Activated naive CD8-positive, alpha-beta T cell treated with anti-CD3 and anti-CD28 coated beads, Interleukin-2, amount 10 ng/mL, durations not matched to agents 7 days and 5 days (primary cell): Measurements from ENCODE around the gene ACAP3. TPM values are rescaled to one million over a fixed set of nuclear protein-coding genes. Genes with fewer than 3 reads are reported as not detected.
A peak's percentile ranks its signal among the peaks of the same experiment; 100 is the strongest.
"Not testable (repeated sequence)": the region's sequence is repeated elsewhere in the genome, so short reads cannot be mapped to it uniquely, and the experiment has no call there.

ENCODE experiments used
- ATAC-seq: fragments of 150-1000 bp; cut with Tn5 transposase; one replicate; pipeline ENCODE4 v1.10.0; 2021; ENCODE audit warnings: low read depth, moderate library complexity
- POLR2A ChIA-PET: fragments of 350-600 bp; sonication (Branson Sonifier 250); formaldehyde crosslinking; loops from one replicate; lab custom pipeline; 2021; ENCODE audit warnings: antibody characterized with exemption; lab: Charles Lee
- DNase-seq: peaks from one replicate; pipeline ENCODE4 v3.0.0; 2021
- H3K27ac Mint-ChIP-seq: one replicate; pipeline ENCODE4 v1.8.0; 2022; ENCODE audit warnings: mild to moderate bottlenecking, mixed read lengths
- H3K27me3 Mint-ChIP-seq: one replicate; pipeline ENCODE4 v1.8.0; 2022; ENCODE audit warnings: mild to moderate bottlenecking, moderate library complexity, mixed read lengths
- H3K36me3 Mint-ChIP-seq: one replicate; pipeline ENCODE4 v1.8.0; 2021; ENCODE audit warnings: mild to moderate bottlenecking, mixed read lengths
- H3K4me1 Mint-ChIP-seq: one replicate; pipeline ENCODE4 v1.8.0; 2021; ENCODE audit warnings: mixed read lengths
- H3K4me3 Mint-ChIP-seq: one replicate; pipeline ENCODE4 v1.8.0; 2022; ENCODE audit warnings: mild to moderate bottlenecking, moderate library complexity, mixed read lengths
- H3K9me3 Mint-ChIP-seq: one replicate; pipeline ENCODE4 v1.8.0; 2021; ENCODE audit warnings: mixed read lengths
- total RNA-seq, 2 experiments: library from RNA; stranded (reverse); gene quantifications; one replicate each; pipeline ENCODE4 v1.2.3, GENCODE V29; 2021

The ACAP3 gene
- total RNA-seq, 2 experiments from 2014 or later, result 80.2 to 86.3 TPM

DNA sequence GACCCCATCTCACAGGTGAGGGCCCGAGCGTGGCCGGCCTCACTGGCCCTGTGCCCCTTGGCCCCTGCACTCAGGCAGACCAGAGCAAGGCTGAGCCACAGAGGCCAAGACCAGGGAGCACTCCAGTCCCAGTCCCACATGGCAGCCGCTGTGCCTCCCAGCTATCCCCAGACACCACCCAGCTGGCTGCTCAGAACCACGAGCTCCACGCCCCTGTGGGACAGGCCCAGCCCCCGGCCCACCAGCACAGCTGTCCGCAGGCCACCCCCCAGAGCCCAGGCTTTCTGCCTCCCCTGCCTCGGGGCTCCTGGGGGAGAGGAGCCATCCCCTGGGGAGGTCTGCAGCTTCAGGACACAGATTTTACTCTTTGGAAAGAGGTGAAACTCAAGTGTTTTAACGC lies 52.1 kb downstream of the ACAP3 start:
- no peak for ATAC-seq
- POLR2A ChIA-PET, result interaction anchor here (0.8 kb wide), 1 partner anchor 18 kb away, joined by 3 read pairs; the partner anchor contains the start of gene UBE2J2
- peaks cover 9% of the 10 kb centered on the region for H3K4me1 Mint-ChIP-seq

DNA sequence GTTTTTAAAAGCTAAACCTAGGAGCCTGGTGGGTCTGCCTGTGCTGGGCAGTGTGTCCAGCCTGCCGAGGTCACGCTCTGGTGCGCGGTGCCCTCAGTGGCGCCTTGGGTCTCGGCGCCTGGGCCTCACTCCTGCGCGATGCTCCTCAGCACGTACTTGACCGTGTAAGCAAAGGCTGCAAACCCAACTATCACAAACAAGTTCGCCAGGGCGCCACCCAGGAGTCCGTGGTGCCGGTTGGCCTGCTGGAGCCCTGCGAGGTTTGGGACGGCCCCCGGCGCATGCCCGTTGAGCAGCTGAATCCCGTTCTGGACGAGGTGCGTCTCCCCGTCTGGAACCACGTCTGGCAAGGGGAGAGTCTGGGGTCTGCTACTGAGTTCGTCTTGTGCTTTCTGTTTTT lies 52.7 kb downstream of the ACAP3 start:
- H3K9me3 Mint-ChIP-seq, result no peaks in the 10 kb centered on the region
- H3K4me3 Mint-ChIP-seq, result no peak overlapping the region
- H3K4me1 Mint-ChIP-seq, result peaks cover 13% of the 10 kb centered on the region
- POLR2A ChIA-PET, result interaction anchor here (0.7 kb wide), 1 partner anchor 18 kb away, joined by 3 read pairs; no protein-coding TSS in a partner anchor
- DNase-seq (no peak), ATAC-seq (no peak)
- no peak overlapping the region for H3K27ac Mint-ChIP-seq
- H3K36me3 Mint-ChIP-seq, result peaks cover 23% of the 10 kb centered on the region
- H3K27me3 Mint-ChIP-seq, result no peaks in the 10 kb centered on the region

More for the DNA sequence above, 52.1 kb downstream of the ACAP3 start:
- no peaks in the 10 kb centered on the region for H3K9me3 Mint-ChIP-seq
- H3K27ac Mint-ChIP-seq, result peak overlapping the region; percentile 34
- H3K4me3 Mint-ChIP-seq, result no peak overlapping the region
- H3K36me3 Mint-ChIP-seq, result peaks cover 23% of the 10 kb centered on the region
- no peak for DNase-seq
- H3K27me3 Mint-ChIP-seq, result no peaks in the 10 kb centered on the region

DNA sequence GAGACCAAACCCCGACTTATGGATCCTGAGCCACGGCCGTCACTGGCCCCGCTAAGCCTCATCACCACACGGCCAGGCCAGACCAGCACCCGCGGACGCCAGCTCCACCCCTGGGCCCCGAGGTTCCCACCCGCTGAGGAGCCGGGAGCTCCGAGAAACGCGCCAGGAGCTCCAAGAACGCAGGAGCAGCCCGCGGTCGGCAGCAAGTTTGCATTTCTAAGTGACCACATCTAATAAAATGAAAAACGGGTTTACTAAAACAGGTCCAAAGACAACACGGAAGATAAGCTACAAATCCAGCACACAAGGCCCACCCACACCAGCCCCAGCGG lies 53.1 kb downstream of the ACAP3 start:
- no peaks in the 10 kb centered on the region for H3K9me3 Mint-ChIP-seq
- POLR2A ChIA-PET, result interaction anchor here (0.7 kb wide), 1 partner anchor 18 kb away, joined by 3 read pairs; no protein-coding TSS in a partner anchor
- H3K4me1 Mint-ChIP-seq, result peaks cover 16% of the 10 kb centered on the region
- no peak overlapping the region for H3K27ac Mint-ChIP-seq
- ATAC-seq (no peak), DNase-seq (no peak)
- H3K36me3 Mint-ChIP-seq, result peaks cover 19% of the 10 kb centered on the region
- H3K4me3 Mint-ChIP-seq, result no peak overlapping the region
- no peaks in the 10 kb centered on the region for H3K27me3 Mint-ChIP-seq

DNA sequence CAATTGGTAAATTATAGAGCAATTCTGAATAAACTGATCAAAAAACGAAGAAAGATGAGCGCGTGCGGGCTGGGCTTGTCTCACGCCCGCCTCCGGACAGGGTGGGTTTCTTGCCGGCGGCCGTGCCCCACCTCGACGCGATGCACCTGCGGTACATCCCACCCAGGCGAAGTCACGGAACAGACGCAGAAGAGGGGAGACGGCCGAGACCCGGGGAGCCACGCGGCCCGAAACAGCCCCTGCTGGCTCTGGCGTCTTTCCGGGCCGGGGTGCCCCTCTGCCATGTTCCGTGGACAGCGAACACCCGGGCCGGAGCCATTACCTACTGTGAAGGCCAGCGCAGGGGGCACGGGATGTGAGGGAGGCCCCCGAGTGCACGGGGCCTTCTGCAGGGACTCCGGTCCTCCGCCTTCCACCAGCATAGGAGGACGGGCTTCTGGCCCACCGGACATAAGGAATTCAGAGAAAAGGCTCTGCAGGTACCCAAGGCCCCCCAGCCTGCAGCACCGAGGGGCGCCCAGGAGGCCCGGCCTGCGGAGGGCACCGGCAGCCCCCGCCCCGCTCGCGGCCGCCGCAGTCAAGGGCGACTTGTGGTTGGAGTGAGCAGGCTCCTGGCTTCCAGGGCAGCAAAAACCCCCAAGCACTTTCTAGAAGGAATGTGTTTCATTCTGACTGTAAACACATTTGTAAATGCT lies 53.6 kb downstream of the ACAP3 start:
- ATAC-seq (no peak), DNase-seq (no peak)
- POLR2A ChIA-PET, result interaction anchor here (0.7 kb wide), 1 partner anchor 17 kb away, joined by 3 read pairs; no protein-coding TSS in a partner anchor
- Mint-ChIP-seq H3K9me3 (no peaks in the 10 kb centered on the region), H3K27ac (no peak overlapping the region), H3K4me1 (peaks cover 16% of the 10 kb centered on the region), H3K36me3 (peaks cover 15% of the 10 kb centered on the region), H3K4me3 (no peak overlapping the region), H3K27me3 (no peaks in the 10 kb centered on the region)

DNA sequence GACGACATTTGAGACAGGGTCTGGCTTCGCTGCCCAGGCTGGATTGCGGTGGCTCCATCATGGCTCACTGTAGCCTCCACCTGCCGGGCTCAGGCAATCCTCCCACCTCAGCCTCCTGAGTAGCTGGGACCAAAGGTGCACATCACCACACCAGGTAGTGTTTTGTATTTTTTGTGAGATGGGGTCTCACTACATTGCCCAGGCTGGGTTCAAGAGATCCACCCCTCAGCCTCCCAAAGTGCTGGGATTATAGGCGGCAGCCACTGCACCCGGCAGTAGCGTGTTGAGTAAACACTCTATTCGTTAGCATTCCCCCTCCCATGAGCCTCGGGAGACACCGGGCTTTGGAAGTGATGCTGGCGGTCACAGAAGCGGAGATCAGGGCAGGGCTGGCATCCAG lies 54.4 kb downstream of the ACAP3 start:
- no peaks in the 10 kb centered on the region for H3K9me3 Mint-ChIP-seq
- H3K4me3 Mint-ChIP-seq, result no peak overlapping the region
- peaks cover 15% of the 10 kb centered on the region for H3K36me3 Mint-ChIP-seq
- POLR2A ChIA-PET, result no interaction called here
- no peak overlapping the region for H3K27ac Mint-ChIP-seq
- no peaks in the 10 kb centered on the region for H3K27me3 Mint-ChIP-seq
- no peak for ATAC-seq
- H3K4me1 Mint-ChIP-seq, result peaks cover 16% of the 10 kb centered on the region
- no peak for DNase-seq

DNA sequence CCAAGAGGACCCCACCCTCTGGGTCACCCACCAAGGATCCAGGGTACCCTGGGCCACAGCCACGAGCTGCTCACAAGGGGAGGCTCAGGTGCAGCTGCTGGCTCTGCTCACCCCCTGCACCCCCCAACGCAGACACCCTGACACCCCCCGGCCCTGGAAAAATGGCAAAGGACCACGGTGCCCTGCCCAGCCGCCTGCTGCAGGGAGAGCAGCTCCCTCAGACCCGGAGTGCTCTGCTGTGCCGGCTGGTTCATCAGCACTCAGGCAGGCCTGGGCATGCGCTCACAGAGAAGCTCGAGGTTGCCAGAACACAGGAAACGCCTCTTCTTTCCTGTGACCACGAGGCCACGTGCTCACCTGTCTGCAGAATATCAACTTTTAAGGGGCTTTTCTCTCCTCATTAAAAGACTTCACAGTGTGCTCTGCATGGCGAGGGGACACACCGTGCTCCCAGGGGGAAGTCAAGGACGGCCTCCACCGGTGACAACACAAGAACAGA lies 56.9 kb downstream of the ACAP3 start:
- POLR2A ChIA-PET, result interaction anchor here (1.0 to 2.5 kb wide), 11 partner anchors 13 to 237 kb away, joined by 3 to 18 read pairs (median 4); partner anchors contain the start of genes B3GALT6, CCNL2, SDF4 and UBE2J2
- peak; percentile 97 for ATAC-seq

DNA sequence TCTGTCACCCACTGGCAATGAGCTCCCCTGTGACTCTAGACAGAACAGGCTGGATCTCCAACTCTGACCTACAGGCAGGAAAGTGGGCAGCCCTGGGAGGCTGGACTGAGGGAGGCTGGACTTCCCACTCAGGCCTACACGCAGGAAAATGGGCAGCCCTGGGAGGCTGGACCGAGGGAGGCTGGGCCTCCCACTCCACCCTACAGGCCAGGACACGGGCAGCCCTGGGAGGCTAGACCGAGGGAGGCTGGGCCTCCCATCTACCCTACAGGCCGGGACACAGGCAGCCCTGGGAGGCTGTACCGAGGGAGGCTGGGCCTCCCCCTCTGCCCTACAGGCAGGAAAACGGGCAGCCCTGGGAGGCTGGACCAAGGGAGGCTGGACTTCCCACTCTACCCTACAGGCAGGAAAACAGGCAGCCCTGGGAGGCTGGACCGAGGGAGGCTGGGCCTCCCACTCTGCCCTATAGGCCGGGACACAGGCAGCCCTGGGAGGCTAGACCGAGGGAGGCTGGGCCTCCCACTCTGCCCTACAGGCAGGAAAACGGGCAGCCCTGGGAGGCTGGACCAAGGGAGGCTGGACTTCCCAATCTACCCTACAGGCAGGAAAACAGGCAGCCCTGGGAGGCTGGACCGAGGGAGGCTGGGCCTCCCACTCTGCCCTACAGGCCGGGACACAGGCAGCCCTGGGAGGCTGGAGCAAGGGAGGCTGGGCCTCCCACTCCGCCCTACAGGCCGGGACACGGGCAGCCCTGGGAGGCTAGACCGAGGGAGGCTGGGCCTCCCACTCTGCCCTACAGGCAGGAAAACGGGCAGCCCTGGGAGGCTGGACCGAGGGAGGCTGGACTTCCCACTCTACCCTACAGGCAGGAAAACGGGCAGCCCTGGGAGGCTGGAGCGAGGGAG lies 59.5 kb downstream of the ACAP3 start:
- H3K27ac Mint-ChIP-seq, ATAC-seq, H3K4me3 Mint-ChIP-seq, POLR2A ChIA-PET, H3K9me3 Mint-ChIP-seq, DNase-seq, H3K36me3 Mint-ChIP-seq, H3K27me3 Mint-ChIP-seq: not testable (repeated sequence)
- peaks cover 13% of the 10 kb centered on the region for H3K4me1 Mint-ChIP-seq

More for the DNA sequence above, 56.9 kb downstream of the ACAP3 start:
- H3K36me3 Mint-ChIP-seq, result peaks cover 8% of the 10 kb centered on the region
- H3K9me3 Mint-ChIP-seq, result no peaks in the 10 kb centered on the region
- peak; percentile 74 for DNase-seq
- H3K27ac Mint-ChIP-seq, result peak overlapping the region; percentile 91
- peak overlapping the region; percentile 72 for H3K4me3 Mint-ChIP-seq
- H3K27me3 Mint-ChIP-seq, result peaks cover 2% of the 10 kb centered on the region
- H3K4me1 Mint-ChIP-seq, result peaks cover 13% of the 10 kb centered on the region

DNA sequence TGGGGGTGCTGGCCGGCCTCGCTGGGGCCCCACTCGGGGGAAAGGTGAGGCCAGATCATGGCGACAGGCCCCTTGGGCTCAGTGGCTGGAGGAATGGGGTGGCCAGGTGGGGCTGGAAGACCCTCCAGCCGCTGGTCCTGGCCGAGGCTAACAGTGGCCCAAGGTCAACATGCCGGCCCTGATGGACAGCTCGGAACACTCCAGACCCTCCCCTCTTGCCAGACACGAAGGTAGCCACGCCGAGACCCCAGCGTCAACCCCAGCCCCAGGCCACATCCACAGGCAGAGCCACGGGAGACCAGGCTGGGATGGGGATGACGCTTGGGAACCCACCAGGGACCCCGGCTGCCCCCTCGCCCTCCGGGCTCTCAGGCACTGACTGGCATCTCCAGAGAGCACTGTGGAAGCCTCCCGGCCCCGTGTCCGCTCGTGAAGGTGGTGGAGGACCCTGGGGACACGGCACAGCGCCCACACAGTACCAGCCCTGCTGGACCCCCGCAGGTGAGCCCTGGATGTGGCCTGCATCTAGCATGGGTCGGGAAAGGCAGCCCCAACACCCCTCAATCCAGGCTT lies 60.3 kb downstream of the ACAP3 start:
- H3K9me3 Mint-ChIP-seq, result no peaks in the 10 kb centered on the region
- H3K36me3 Mint-ChIP-seq, result peaks cover 2% of the 10 kb centered on the region
- H3K27me3 Mint-ChIP-seq, result peaks cover 2% of the 10 kb centered on the region
- DNase-seq (no peak), ATAC-seq (no peak)
- H3K27ac Mint-ChIP-seq, result no peak overlapping the region
- H3K4me1 Mint-ChIP-seq, result peaks cover 13% of the 10 kb centered on the region
- POLR2A ChIA-PET, result no interaction called here
- no peak overlapping the region for H3K4me3 Mint-ChIP-seq

DNA sequence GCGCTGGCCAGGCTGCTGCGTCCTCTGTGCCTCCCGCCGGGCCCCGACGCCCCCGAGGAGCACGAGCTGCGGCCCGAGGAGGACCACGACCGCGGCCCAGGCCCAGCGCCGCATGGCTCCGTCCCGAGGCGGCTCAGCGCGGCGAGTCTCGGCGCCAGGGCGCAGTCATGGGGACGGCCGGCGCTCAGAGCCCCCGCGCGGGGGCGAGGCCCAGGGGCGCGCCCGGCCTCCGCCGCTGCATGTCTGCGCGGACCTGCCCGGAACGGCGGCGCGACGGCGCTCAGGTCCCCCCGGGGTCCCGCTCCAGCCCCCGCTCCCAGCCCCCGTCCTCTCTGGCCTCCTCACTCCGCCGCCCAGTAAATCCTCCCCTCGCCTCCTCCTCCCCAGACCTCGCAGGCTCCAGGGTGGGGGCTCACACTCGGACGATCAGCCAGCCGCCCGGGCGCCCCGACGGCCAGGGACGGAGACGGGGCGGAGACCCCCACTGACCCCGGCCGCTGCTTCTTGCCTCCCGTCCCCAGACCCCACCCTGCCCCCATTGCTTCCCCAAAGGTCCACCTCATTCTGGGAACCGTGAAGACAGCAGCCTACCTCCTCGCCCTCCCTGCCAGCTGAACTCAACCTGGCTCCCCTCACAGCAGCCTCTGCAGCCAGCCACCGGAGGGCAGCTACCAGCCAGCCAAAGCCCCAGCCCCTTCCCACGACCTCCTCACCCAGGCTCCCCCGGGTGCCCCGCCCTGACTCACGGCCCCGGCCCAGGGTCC lies 61.0 kb downstream of the ACAP3 start, which contains the start of gene C1QTNF12:
TSS of gene C1QTNF12 (minus strand) at position 146 of the 764 bp plus-strand sequence. CDS start at position 114, 32 bp downstream.
- DNase-seq (no peak), ATAC-seq (no peak)
- Mint-ChIP-seq H3K4me3 (no peak within 1 kb of the TSS), H3K9me3 (no peaks in the 10 kb centered on the region), H3K36me3 (peaks cover 2% of the 10 kb centered on the region), H3K27ac (no peak within 1 kb of the TSS), H3K27me3 (peaks cover 2% of the 10 kb centered on the region), H3K4me1 (peaks cover 13% of the 10 kb centered on the region)
- POLR2A ChIA-PET, result no interaction called here

DNA sequence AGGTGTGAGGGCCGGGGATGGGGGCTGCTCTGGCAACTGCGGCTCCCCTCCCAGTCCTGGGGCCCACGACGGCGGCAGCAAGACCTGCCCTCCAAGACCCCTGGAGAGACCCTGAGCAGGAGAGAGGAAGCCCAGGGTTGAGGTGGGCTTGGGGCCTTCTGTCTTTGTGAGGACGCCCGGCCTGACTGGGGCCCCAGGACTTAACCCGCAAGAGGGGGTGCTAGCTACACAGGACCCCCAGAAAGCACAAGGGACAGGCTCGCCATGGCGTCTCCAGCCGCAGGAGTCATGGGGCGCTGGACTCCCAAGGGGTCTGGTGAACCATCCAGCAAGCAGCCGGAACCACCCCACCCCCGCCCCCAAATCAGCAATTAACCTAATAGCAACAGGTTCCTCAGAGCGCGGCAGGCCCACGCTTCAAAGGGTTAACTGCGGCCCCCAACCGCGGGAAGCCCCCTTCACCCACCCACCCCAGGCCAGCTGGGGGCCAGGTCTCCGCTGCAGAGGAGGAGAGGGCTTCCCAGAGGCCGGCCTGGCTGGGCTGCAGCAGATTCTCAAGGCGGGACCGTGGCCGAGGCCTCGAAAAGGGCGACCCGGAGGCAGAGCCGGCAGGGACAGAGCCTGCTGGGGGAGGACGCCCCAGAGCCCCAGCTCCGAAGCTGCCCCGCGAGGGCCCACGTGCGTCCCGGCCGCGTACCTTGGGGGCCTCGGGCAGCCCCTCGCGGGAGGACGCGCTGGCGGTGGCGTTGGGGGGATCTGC lies 61.7 kb downstream of the ACAP3 start:
- no peak overlapping the region for H3K4me3 Mint-ChIP-seq
- POLR2A ChIA-PET, result no interaction called here
- ATAC-seq (no peak), DNase-seq (no peak)
- peaks cover under 1% of the 10 kb centered on the region for H3K36me3 Mint-ChIP-seq
- H3K9me3 Mint-ChIP-seq, result no peaks in the 10 kb centered on the region
- no peak overlapping the region for H3K27ac Mint-ChIP-seq
- peaks cover 11% of the 10 kb centered on the region for H3K4me1 Mint-ChIP-seq
- H3K27me3 Mint-ChIP-seq, result peaks cover 2% of the 10 kb centered on the region

DNA sequence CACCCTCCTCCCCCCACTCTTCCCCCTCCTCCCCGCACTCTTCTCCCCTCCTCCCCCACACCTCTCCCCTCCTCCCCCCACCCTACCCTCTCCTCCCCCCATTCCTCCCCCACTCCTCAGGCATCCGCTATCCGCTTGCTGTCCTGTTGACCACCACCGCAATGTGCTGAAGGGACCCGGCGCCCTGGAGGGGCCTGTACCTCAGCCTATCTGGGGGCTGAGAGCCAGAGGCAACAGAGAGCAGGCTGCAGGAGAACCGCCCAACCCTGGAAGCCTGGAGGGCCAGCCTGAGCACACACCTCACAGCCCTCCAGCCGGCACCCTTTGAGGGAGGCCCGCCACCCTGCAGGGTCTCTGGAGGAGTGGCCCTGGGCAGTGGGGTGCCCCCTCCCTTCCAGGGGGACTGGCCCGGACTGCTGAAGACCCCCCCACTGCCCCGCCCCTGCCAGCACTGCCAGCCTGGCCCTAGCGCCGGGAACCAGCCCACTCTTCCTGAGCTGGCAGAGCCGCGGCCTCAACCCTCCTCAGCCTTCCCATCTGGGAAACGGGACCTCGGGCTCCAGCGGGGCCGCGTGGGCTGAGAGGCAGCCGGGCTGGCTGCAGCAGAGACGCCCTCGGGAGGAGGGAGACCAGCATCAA lies 62.4 kb downstream of the ACAP3 start:
- no peak for DNase-seq

More for the DNA sequence above, 62.4 kb downstream of the ACAP3 start:
- no peak overlapping the region for H3K4me3 Mint-ChIP-seq
- peaks cover 5% of the 10 kb centered on the region for H3K4me1 Mint-ChIP-seq
- H3K9me3 Mint-ChIP-seq, result no peaks in the 10 kb centered on the region
- POLR2A ChIA-PET, result no interaction called here
- H3K27ac Mint-ChIP-seq, result no peak overlapping the region
- peaks cover 2% of the 10 kb centered on the region for H3K27me3 Mint-ChIP-seq
- no peaks in the 10 kb centered on the region for H3K36me3 Mint-ChIP-seq
- ATAC-seq, result no peak
